SK-N-MC (cell line): ENCODE results near the gene ZNF710.

Experiments
- EZH2 ChIP-seq: fragments of 200-600 bp; sonication (generic); IDR thresholded peaks from one replicate; pipeline ENCODE4 v1.6.1; 2017; ENCODE audit warnings: antibody characterized with exemption
- POLR2AphosphoS5 ChIP-seq: IDR thresholded peaks from 2 replicates; pipeline ENCODE4 v1.6.1; 2012; ENCODE audit warnings: mild to moderate bottlenecking, low read depth, low read length, borderline replicate concordance

GRCh38 chr15:90087454-90088154, 86.5 kb downstream of the ZNF710 start:
- TF ChIP-seq POLR2AphosphoS5, result no peak
- TF ChIP-seq EZH2, result no peak
